22Rv1 (cell line): ENCODE data around the gene FBF1.

ENCODE experiments used
- CTCF ChIP-seq: fragments of 450-650 bp; IDR thresholded peaks from 2 replicates; pipeline ENCODE4 v1.5.1; 2017; ENCODE audit warnings: mild to moderate bottlenecking
- ZFX ChIP-seq: fragments of 450-650 bp; IDR thresholded peaks from 2 replicates; pipeline ENCODE4 v1.6.1; 2017; ENCODE audit warnings: antibody characterized with exemption, borderline replicate concordance

- no peak for TF ChIP-seq CTCF
- TF ChIP-seq ZFX = no peak
Observed at GRCh38 chr17:75869282-75870141, 71.3 kb downstream of the FBF1 start.
